GM12874 (cell line): ENCODE data around the gene NCOA3.
A peak's percentile ranks its signal among the peaks of the same experiment; 100 is the strongest.

Experiments used
- CTCF ChIP-seq: IDR thresholded peaks from 2 replicates; pipeline ENCODE4 v1.5.1; 2011; ENCODE audit warnings: low read depth, mild to moderate bottlenecking, control low read depth, low read length, moderate library complexity; ENCODE audit not compliant: insufficient read depth

Gene NCOA3

GRCh38 chr20:47532002-47532401 lies 30.3 kb downstream of the NCOA3 start:
- no peak for TF ChIP-seq CTCF

- TF ChIP-seq CTCF = no peak
Measured at GRCh38 chr20:47533518-47534062, 31.9 kb downstream of the NCOA3 start.

- TF ChIP-seq CTCF = no peak
Measured at GRCh38 chr20:47534405-47534804, 32.7 kb downstream of the NCOA3 start.

GRCh38 chr20:47535088-47535487 lies 33.4 kb downstream of the NCOA3 start:
- peak; percentile 36; the same call in 1 of the 2 replicates for TF ChIP-seq CTCF

GRCh38 chr20:47535994-47536393 lies 34.3 kb downstream of the NCOA3 start:
- TF ChIP-seq CTCF = no peak

GRCh38 chr20:47540443-47541354 lies 39.0 kb downstream of the NCOA3 start:
- no peak for TF ChIP-seq CTCF

GRCh38 chr20:47541355-47541922 lies 39.8 kb downstream of the NCOA3 start:
- no peak for TF ChIP-seq CTCF
